Activated effector memory CD4-positive, alpha-beta T cell treated with Interleukin-2 at 50 U/mL for 16 hours (primary cell): ENCODE data around the gene DCAF4.
"Not testable (repeated sequence)": the region's sequence is repeated elsewhere in the genome, so short reads cannot be mapped to it uniquely, and the experiment has no call there.

Experiments
- DNase-seq: peaks from one replicate; pipeline ENCODE4 v3.0.0-alpha.2; 2020

The DCAF4 gene

DNA sequence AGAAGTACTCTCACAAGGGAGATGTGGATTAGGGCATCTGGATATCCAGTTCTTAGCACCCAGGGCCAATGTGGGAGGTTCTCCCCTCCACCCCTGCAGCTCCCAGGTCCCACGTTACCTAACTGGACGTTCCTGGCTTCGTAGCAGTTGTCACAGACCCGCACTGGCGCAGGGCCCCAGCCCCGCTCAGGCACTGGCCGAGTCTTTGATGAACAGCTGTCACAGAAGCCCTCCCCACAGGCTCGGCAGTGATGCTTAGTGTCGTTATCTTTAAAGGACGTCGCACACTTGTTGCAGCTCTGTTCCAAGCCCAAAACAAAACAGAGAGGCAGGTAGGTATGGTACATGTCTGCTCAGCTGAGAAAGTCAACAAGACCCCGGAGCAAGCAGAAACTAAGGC is 48.4 kb downstream of the DCAF4 start:
- no peak for DNase-seq

GRCh38 chr14:72975770-72976169 is 49.5 kb downstream of the DCAF4 start:
- no peak for DNase-seq

DNA sequence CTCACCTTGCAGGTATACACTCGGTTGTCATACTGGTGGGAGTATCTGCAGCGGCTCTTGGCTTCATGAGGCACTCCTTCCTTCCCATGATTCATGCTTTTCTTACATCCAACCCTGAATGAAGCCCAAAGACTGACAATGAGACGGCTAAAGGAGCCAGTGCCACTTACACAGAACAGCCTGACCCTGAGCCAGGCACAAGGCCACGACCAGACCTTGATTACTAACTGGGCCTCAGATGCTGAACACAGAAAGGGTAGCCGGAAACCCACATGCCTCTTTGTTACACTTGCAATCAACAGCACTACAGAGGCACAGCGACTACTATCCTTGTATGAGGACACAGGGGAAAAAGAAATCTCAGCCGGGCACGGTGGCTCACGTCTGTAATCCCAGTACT is 52.6 kb downstream of the DCAF4 start:
- no peak for DNase-seq

GRCh38 chr14:72980863-72981262 is 54.6 kb downstream of the DCAF4 start:
- DNase-seq, result no peak

DNA sequence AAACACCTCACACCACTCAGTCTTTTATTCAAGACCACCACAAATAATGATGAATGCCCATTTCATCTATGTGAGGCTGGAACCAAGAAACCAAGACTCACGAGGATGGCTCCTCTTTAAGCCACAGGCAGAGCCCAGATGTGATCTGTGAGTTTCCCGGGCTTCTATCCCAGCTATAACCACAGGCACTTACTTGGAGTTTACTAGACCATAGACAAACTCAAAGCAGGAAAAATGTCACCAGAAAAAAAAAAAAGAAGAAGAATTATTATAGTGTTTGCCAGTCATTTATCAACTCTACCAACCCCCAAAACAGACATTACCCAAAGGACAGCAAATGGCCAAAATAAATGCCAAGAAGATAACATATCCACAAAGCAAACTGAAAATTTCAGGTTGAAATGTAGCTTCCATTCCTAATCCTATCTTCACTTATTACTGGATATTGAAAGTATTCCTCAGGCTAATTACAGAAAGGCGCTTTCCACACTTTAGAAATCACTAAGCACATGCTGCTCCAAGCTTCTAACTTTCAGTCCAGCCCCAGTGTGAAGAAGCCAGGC is 56.0 kb downstream of the DCAF4 start:
- no peak for DNase-seq

DNA sequence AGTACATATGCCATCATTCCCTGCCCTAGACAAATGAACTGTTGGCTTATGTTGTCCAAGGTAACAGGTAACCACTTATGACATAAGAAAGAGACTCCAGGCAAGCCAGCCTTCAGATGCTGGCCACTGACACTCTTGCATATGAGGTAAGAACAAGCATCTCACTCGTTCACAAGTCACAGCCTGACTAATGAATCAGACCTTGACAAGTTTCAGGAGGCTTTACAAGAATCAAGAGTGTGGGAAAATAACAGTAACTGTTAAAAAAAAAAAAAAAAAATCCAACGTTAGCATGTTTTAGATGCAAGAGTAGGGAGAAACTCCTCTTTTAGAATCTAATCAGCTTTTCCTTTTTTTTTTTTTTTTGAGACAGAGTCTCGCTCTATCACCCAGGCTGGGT is 60.0 kb downstream of the DCAF4 start:
- DNase-seq, result no peak

DNA sequence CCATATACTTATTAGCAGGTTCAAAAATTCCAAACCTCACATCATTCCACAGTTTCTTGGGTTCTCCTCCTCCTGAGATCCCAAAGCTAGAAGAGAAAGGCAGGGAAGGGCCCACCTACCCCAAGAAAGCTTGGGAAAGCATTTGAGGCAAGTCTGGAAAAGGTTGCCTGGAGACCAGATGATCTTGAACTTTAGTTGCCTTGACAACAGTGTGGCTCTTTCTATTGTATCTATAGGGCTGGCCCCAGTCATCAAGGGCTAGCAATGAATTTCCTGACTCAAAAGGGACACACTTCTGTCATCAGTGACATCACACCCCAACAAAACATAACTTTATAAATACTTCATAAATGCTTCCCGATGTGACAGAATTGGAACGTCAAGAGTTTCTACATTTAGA is 60.6 kb downstream of the DCAF4 start:
- no peak for DNase-seq

DNA sequence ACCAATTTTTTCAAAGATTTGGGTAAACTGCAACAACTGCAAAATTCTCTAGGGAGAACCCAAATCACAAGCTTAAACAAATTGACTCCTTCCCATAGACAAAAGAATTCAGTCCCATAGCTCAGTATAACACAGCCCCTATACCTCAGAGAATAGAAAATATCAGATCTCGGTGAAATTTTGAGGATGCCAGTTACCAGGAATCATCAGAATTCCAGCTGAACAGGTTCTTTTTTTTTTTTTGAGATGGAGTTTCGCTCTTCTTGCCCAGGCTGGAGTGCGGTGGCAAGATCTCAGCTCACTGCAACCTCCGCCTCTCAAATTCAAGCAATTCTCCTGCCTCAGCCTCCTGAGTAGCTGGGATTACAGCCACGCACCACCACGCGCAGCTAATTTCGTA is 63.9 kb downstream of the DCAF4 start:
- DNase-seq, result no peak

DNA sequence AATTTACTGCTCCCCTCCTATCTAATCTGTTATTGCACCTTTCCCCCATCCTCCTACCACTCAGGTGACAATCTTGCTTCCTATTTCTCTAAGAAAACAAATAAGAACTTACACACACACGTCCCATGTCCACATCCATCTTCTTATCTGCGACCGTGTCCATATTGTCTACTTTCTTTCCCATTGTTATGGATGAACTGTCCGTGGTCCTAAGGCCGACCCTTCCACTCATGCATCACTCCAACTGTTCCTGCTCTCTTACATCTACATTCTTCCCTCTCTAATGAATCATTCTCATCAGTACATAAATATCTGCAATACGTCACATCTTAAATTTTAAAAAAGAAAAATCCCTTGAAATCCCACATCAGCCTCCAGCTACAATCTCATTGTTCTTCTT is 70.7 kb downstream of the DCAF4 start:
- DNase-seq, result no peak

DNA sequence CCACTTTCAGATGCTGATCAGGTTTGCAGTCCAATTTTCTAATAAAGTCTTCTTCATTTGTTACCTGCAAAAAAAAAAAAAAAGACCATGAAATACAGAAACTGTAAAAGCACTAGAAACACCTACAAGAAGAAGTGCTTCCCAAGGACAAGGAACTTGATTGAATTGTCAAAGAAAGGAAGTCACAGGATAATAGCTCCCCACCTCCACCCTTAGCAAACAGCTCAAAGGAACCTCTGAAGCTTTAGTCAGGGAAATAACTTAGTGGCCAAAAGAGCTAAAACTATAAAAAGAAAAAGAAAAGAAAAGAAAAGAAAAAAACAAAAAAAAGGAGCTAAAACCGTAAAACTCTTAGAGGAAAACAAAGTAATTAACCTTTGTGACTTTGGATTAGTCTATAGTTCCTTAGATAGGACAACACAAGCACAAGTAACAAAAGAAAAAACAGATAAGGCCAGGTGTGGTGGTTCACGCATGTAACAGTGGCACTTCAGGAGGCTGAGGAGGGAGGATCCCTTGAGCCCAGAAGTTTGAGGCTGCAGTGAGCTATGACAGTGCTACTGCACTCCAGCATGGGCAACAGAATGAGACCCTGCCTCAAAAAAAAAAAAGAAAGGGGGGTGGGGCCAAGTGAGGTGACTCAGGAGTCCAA is 72.1 kb downstream of the DCAF4 start:
- no peak for DNase-seq

GRCh38 chr14:72999316-72999715 is 73.1 kb downstream of the DCAF4 start:
- no peak for DNase-seq

- no peak for DNase-seq
These were observed 73.8 kb downstream of the DCAF4 start for GRCh38 chr14:73000073-73000472.

DNA sequence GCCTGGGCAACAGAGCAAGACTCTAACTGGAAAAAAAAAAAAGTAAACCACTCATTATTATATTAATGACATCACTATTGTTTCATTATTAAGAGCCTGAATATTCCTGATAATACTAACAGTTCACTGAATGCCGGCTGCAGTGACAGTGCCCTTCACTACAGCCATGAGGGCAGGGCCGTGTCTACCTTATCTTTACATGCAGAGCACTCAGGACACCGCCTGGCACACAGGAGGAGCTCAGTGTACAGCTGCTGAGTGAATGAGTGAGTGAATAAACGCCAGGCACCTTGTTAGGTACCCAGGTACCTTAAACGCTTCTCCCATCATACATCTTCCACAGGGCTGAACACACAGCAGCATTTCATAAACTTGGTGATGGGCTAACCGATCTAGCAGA is 77.4 kb downstream of the DCAF4 start:
- no peak for DNase-seq

DNA sequence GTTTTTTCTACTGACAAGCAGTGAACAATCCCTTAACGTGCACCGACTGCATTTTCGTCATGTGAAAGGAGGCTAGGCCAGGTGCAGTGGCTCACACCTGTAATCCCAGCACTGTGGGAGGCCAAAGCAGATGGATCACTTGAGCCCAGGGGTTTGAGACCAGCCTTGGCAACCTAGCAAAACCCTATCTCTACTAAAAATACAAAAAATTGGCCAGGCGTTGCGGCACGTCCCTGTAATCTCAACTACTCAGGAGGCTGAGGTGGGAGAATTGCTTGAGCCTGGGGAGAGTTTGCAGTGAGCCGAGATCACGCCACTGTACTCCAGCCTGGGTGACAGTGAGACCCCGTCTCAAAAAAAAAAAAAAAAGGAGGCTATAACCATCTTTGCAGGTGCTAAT is 78.4 kb downstream of the DCAF4 start:
- DNase-seq, result not testable (repeated sequence)

GRCh38 chr14:73007835-73008234 is 81.6 kb downstream of the DCAF4 start:
- no peak for DNase-seq

GRCh38 chr14:73008501-73008900 is 82.2 kb downstream of the DCAF4 start:
- no peak for DNase-seq
